Lung (tissue), 12 donors: Measurements from ENCODE around the gene GAS6. TPM values are rescaled to one million over a fixed set of nuclear protein-coding genes. Genes with fewer than 3 reads are reported as not detected.

ENCODE experiments used
- ATAC-seq: fragments of 200-7000 bp; cut with Tn5 transposase; one replicate; pipeline ENCODE4 v1.9.1; 2020; ENCODE audit warnings: moderate number of reproducible peaks; ENCODE audit not compliant: insufficient read depth, low FRiP score
- DNase-seq, 3 donors: peaks; one replicate each; pipeline ENCODE4 v3.0.0-alpha.2; 2013 to 2017
- H3K27ac ChIP-seq, 2 donors: one replicate each; pipeline ENCODE4 v1.5.1; 2013; ENCODE audit warnings: mild to moderate bottlenecking in 2 of 2, moderate library complexity in 2 of 2, control low read depth in 1 of 2, inconsistent platforms in 1 of 2, low read depth in 1 of 2, low read length in 1 of 2
- H3K27me3 ChIP-seq, 3 donors: one replicate each; pipeline ENCODE4 v1.5.1; 2013; ENCODE audit warnings: low read length in 2 of 3; ENCODE audit not compliant: control insufficient read depth in 3 of 3, insufficient read depth in 3 of 3
- H3K36me3 ChIP-seq, 4 donors: one replicate each; pipeline ENCODE4 v1.5.1; 2013; ENCODE audit warnings: low read length in 4 of 4, mild to moderate bottlenecking in 1 of 4, moderate library complexity in 1 of 4; ENCODE audit not compliant: control insufficient read depth in 4 of 4, insufficient read depth in 4 of 4
- H3K4me1 ChIP-seq, 5 donors: one replicate each; pipeline ENCODE4 v1.5.1; 2013; ENCODE audit warnings: low read length in 5 of 5, mild to moderate bottlenecking in 2 of 5, moderate library complexity in 1 of 5; ENCODE audit not compliant: control insufficient read depth in 5 of 5, insufficient read depth in 5 of 5
- H3K4me3 ChIP-seq: one replicate; pipeline ENCODE4 v1.5.1; 2013; ENCODE audit warnings: mild to moderate bottlenecking, control low read depth, moderate library complexity
- H3K9ac ChIP-seq, 2 donors: one replicate each; pipeline ENCODE4 v1.5.1; 2013; ENCODE audit warnings: low read length in 2 of 2, control low read depth in 1 of 2; ENCODE audit not compliant: insufficient read depth in 1 of 2
- H3K9me3 ChIP-seq, 4 donors: one replicate each; pipeline ENCODE4 v1.5.1; 2013; ENCODE audit warnings: low read length in 3 of 4, mild to moderate bottlenecking in 1 of 4, moderate library complexity in 1 of 4; ENCODE audit not compliant: control insufficient read depth in 4 of 4, insufficient read depth in 3 of 4
- WGBS, 2 donors: extraction: QIAGEN DNeasy Blood & Tissue Kit; methylation state at CpG; one replicate each; pipeline ENCODE4 v1.1.7; 2013; 5-methylcytosine and 5-hydroxymethylcytosine counted together
- polyA plus RNA-seq, 2 donors: library from polyadenylated mRNA; stranded (reverse); fragments of 200-250 nt; gene quantifications; one replicate each; pipeline ENCODE4 v1.2.1, GENCODE V29; 2013
- total RNA-seq, 2 donors: library from RNA; depleted of rRNA in 1 of 2; stranded (reverse); fragments of >200 nt in 1 of 2; gene quantifications; one replicate each; pipeline ENCODE4 v1.2.1, GENCODE V29; 2014 to 2021
- TF ChIP-seq, protein P1 (sequence below): IDR thresholded peaks from 2 replicates; pipeline ENCODE4 v1.5.1; 2012; ENCODE audit warnings: mild to moderate bottlenecking; ENCODE audit errors: control extremely low read depth, extremely low read depth
- donor health status: control.
- donor health status: control.
- donor health status: Bipolar disorder and iron deficiency.
- donor health status: healthy.
- donor health status: DM: yes; HTN: yes; CAD: no.

GAS6 gene
- total and polyA plus RNA-seq, 4 donors = 61.8 to 107 (median 76.1) TPM

DNA sequence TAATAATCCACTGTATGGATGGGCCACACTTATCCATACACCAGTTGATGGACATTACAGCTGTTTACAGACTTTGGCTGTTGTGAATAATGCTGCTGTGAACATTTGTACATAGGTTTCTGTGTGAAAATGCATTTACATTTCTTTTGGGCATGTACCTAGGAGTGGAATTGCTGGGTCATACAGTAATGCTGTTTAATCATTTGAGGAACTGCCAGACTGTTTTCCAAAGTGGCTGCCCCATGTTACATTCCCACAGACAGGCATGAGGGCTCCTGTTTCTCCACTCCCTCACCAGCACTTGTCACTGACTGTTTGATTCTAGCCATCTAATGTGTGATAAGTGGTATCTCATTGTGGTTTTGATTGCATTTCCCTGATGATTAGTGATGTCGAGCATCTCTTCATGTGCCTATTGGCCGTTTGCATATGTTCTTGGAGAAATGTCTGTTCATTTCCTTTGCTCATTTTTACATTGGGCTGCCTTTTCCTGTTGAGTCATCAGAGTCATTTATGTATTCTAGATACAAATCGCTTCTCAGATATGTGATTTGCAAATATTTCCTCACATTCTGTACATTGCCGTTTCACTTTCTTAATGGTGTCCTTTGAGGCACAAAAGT is 92.1 kb downstream of the GAS6 start:
- Histone ChIP-seq H3K36me3 (peaks cover 0 to 5% (median 0%) of the 10 kb centered on the region in 4 donors), H3K27me3 (peaks cover 0 to 6% (median 4%) of the 10 kb centered on the region in 3 donors), H3K4me1 (peaks cover 0 to 7% (median 0%) of the 10 kb centered on the region in 5 donors), H3K4me3 (no peak overlapping the region), H3K9me3 (peaks cover 0 to 4% (median 3%) of the 10 kb centered on the region in 4 donors), H3K9ac (no peak overlapping the region), H3K27ac (no peak overlapping the region)
- no peak for ATAC-seq
- no peak for DNase-seq
- TF ChIP-seq, protein P1, sequence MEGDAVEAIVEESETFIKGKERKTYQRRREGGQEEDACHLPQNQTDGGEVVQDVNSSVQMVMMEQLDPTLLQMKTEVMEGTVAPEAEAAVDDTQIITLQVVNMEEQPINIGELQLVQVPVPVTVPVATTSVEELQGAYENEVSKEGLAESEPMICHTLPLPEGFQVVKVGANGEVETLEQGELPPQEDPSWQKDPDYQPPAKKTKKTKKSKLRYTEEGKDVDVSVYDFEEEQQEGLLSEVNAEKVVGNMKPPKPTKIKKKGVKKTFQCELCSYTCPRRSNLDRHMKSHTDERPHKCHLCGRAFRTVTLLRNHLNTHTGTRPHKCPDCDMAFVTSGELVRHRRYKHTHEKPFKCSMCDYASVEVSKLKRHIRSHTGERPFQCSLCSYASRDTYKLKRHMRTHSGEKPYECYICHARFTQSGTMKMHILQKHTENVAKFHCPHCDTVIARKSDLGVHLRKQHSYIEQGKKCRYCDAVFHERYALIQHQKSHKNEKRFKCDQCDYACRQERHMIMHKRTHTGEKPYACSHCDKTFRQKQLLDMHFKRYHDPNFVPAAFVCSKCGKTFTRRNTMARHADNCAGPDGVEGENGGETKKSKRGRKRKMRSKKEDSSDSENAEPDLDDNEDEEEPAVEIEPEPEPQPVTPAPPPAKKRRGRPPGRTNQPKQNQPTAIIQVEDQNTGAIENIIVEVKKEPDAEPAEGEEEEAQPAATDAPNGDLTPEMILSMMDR = no peak
- 16 to 31% methylated on average over 4 of the region's 4 CpGs for WGBS, 2 donors

DNA sequence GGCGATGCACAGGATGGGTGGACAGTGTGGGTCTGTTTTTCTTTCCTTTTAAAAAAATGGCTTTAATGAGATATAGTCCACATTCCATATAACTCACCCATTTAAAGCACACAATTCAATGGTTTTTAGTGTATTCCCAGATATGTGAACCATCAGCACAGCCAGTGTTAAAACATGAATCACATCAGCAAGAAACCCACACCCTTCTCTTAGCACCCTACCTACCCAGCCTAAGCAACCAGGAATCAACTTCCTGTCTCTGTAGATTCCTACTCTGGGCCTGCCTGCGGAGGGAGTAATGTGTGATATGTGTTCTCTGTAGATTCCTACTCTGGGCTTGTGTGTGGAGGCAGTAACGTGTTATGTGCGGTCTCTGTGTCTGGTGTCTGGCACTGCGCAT is 92.9 kb downstream of the GAS6 start:
- 94 to 96% methylated on average over 5 of the region's 5 CpGs for WGBS, 2 donors
- no peak overlapping the region for H3K9ac ChIP-seq
- ATAC-seq (no peak), DNase-seq (no peak)
- H3K27ac ChIP-seq = no peak overlapping the region
- no peak overlapping the region for H3K4me3 ChIP-seq
- peaks cover 0 to 6% (median 4%) of the 10 kb centered on the region in 3 donors for H3K27me3 ChIP-seq
- peaks cover 0 to 5% (median 0%) of the 10 kb centered on the region in 4 donors for H3K36me3 ChIP-seq
- peaks cover 0 to 11% (median 0%) of the 10 kb centered on the region in 5 donors for H3K4me1 ChIP-seq
- H3K9me3 ChIP-seq = peaks cover 0 to 4% (median 3%) of the 10 kb centered on the region in 4 donors
- TF ChIP-seq, protein P1 = no peak

Other genes with a start within 250 kb of the GAS6 start
- not detected for gene ATP4B, start 205.9 kb downstream of the GAS6 start, total RNA-seq
- gene ATP4B, start 205.9 kb downstream of the GAS6 start, polyA plus RNA-seq = not detected
- 1 to 10 TPM in 1 of 2 donors, not detected in 1; 3.1 TPM for gene GRK1, start 196.9 kb downstream of the GAS6 start, total RNA-seq
- gene GRK1, start 196.9 kb downstream of the GAS6 start, polyA plus RNA-seq = under 1 TPM in 1 of 2 donors, not detected in 1; 0.03 TPM
- gene TMEM255B, start 104.8 kb downstream of the GAS6 start, total RNA-seq = 10 to 100 TPM in 1 of 2 donors, 1 to 10 TPM in 1; 6.0 to 19.6 TPM
- 10 to 100 TPM; 13.3 to 16.4 TPM for gene TMEM255B, start 104.8 kb downstream of the GAS6 start, polyA plus RNA-seq
- 10 to 100 TPM in 1 of 2 donors, 1 to 10 TPM in 1; 1.1 to 11.3 TPM for gene C13orf46, start 110.0 kb upstream of the GAS6 start, total RNA-seq
- 10 to 100 TPM in 1 of 2 donors, 1 to 10 TPM in 1; 2.7 to 10.1 TPM for gene C13orf46, start 110.0 kb upstream of the GAS6 start, polyA plus RNA-seq